Ammon's horn (tissue), 1 donor: ENCODE data around the gene SHC2.
"Not testable (repeated sequence)": the region's sequence is repeated elsewhere in the genome, so short reads cannot be mapped to it uniquely, and the experiment has no call there.

Experiments
- DNase-seq: peaks from one replicate; pipeline ENCODE4 v3.0.0-alpha.2; 2016; ENCODE audit warnings: low spot score

Gene SHC2

GRCh38 chr19:406135-406781, 54.6 kb downstream of the SHC2 start:
- no peak for DNase-seq

GRCh38 chr19:405121-405965, 55.5 kb downstream of the SHC2 start:
- DNase-seq = no peak

GRCh38 chr19:403221-404027, 57.4 kb downstream of the SHC2 start:
- no peak for DNase-seq

GRCh38 chr19:402786-403185, 58.0 kb downstream of the SHC2 start:
- DNase-seq = no peak

- no peak for DNase-seq
Measured at GRCh38 chr19:401866-402511, 58.8 kb downstream of the SHC2 start.

- DNase-seq = no peak
Measured at GRCh38 chr19:400976-401865, 59.6 kb downstream of the SHC2 start.

- no peak for DNase-seq
Measured at GRCh38 chr19:399370-399769, 61.5 kb downstream of the SHC2 start.

GRCh38 chr19:398719-399118, 62.1 kb downstream of the SHC2 start:
- DNase-seq = no peak

GRCh38 chr19:397941-398706, 62.7 kb downstream of the SHC2 start:
- no peak for DNase-seq

GRCh38 chr19:397321-397720, 63.5 kb downstream of the SHC2 start:
- DNase-seq = no peak

GRCh38 chr19:395467-395866, 65.4 kb downstream of the SHC2 start:
- no peak for DNase-seq

GRCh38 chr19:394857-395256, 66.0 kb downstream of the SHC2 start:
- DNase-seq = not testable (repeated sequence)

GRCh38 chr19:393560-393959, 67.3 kb downstream of the SHC2 start:
- DNase-seq = not testable (repeated sequence)

GRCh38 chr19:392375-392970, 68.4 kb downstream of the SHC2 start:
- DNase-seq = no peak

- DNase-seq = no peak
Measured at GRCh38 chr19:391726-392374, 69.0 kb downstream of the SHC2 start.

GRCh38 chr19:391207-391557, 69.7 kb downstream of the SHC2 start:
- DNase-seq = no peak

- DNase-seq = no peak
Measured at GRCh38 chr19:390386-391206, 70.2 kb downstream of the SHC2 start.

- no peak for DNase-seq
Measured at GRCh38 chr19:389935-390289, 70.9 kb downstream of the SHC2 start.
